Neural progenitor cell (in vitro differentiated cells): Measurements from ENCODE around the gene CDCA8. TPM values are rescaled to one million over a fixed set of nuclear protein-coding genes. Genes with fewer than 3 reads are reported as not detected.

ENCODE experiments used
- DNase-seq: peaks from one replicate; pipeline ENCODE4 v3.0.0-alpha.2; 2016; ENCODE audit warnings: low spot score
- H2AFZ ChIP-seq: fragments of 200-600 bp; sonication (generic); replicated peaks from 2 replicates; pipeline ENCODE4 v1.6.1; 2016; ENCODE audit warnings: antibody characterized with exemption
- H3F3A ChIP-seq: fragments of 200-600 bp; sonication (generic); 2 replicates; pipeline ENCODE4 v1.6.1; 2016; ENCODE audit warnings: antibody characterized with exemption, low read depth
- H3K27ac ChIP-seq: fragments of 200-600 bp; sonication (generic); 2 replicates; pipeline ENCODE4 v1.5.1; 2016; ENCODE audit warnings: mild to moderate bottlenecking
- H3K27me3 ChIP-seq: fragments of 200-600 bp; sonication (generic); 2 replicates; pipeline ENCODE4 v1.6.1; 2016; ENCODE audit warnings: mild to moderate bottlenecking, moderate library complexity
- H3K36me3 ChIP-seq: fragments of 200-600 bp; sonication (generic); 2 replicates; pipeline ENCODE4 v1.5.1; 2016
- H3K4me1 ChIP-seq: fragments of 200-600 bp; sonication (generic); 2 replicates; pipeline ENCODE4 v1.6.1; 2016; ENCODE audit warnings: mixed run types
- H3K4me2 ChIP-seq: fragments of 200-600 bp; sonication (generic); 2 replicates; pipeline ENCODE4 v1.6.1; 2016
- H3K4me3 ChIP-seq: fragments of 200-600 bp; sonication (generic); 2 replicates; pipeline ENCODE4 v1.5.1; 2016
- H3K79me2 ChIP-seq: fragments of 200-600 bp; sonication (generic); 2 replicates; pipeline ENCODE4 v1.6.1; 2016; ENCODE audit warnings: low read depth
- H3K9ac ChIP-seq: fragments of 200-600 bp; sonication (generic); 2 replicates; pipeline ENCODE4 v1.6.1; 2016
- H3K9me3 ChIP-seq: fragments of 200-600 bp; sonication (generic); 2 replicates; pipeline ENCODE4 v1.5.1; 2016; ENCODE audit warnings: low read depth
- H4K20me1 ChIP-seq: fragments of 200-600 bp; sonication (generic); 2 replicates; pipeline ENCODE4 v1.6.1; 2016; ENCODE audit warnings: low read depth
- H3K27ac Mint-ChIP-seq: 3 replicates; pipeline ENCODE4 v1.8.0; 2021; ENCODE audit warnings: mixed read lengths
- H3K27me3 Mint-ChIP-seq: 2 replicates; pipeline ENCODE4 v1.8.0; 2022; ENCODE audit warnings: low read depth, mild to moderate bottlenecking, inconsistent platforms, moderate library complexity, mixed read lengths; ENCODE audit not compliant: insufficient read depth
- H3K36me3 Mint-ChIP-seq: 3 replicates; pipeline ENCODE4 v1.8.0; 2021; ENCODE audit warnings: mixed read lengths
- H3K4me1 Mint-ChIP-seq: 3 replicates; pipeline ENCODE4 v1.8.0; 2021; ENCODE audit warnings: mixed read lengths
- H3K4me3 Mint-ChIP-seq: 3 replicates; pipeline ENCODE4 v1.8.0; 2021; ENCODE audit warnings: mild to moderate bottlenecking, moderate library complexity, mixed read lengths
- H3K9me3 Mint-ChIP-seq: 3 replicates; pipeline ENCODE4 v1.8.0; 2020; ENCODE audit warnings: mixed read lengths
- EZH2 ChIP-seq: fragments of 200-600 bp; sonication (generic); IDR thresholded peaks from 2 replicates; pipeline ENCODE4 v1.6.1; 2017; ENCODE audit warnings: antibody characterized with exemption, mild to moderate bottlenecking, moderate library complexity
- EZH2phosphoT487 ChIP-seq: fragments of 200-600 bp; sonication (generic); IDR thresholded peaks from 2 replicates; pipeline ENCODE4 v1.6.1; 2017; ENCODE audit warnings: antibody characterized with exemption
- total RNA-seq: library from RNA; depleted of rRNA; stranded (reverse); fragments of >200 nt; gene quantifications from 2 replicates; pipeline ENCODE4 v1.2.3, GENCODE V29; 2015; ENCODE audit warnings: low replicate concordance
- TF ChIP-seq, protein P1 (sequence below): fragments of 200-600 bp; sonication (generic); IDR thresholded peaks from 2 replicates; pipeline ENCODE4 v1.5.1; 2017; ENCODE audit warnings: antibody characterized with exemption, mild to moderate bottlenecking

CDCA8 gene
- total RNA-seq, 1 donor from 2014 or later, result 49.3 TPM

GRCh38 chr1:37741130-37741529 lies 48.8 kb downstream of the CDCA8 start:
- Mint-ChIP-seq H3K4me3 (no peak overlapping the region), H3K27me3 (peaks cover 25% of the 10 kb centered on the region), H3K9me3 (no peaks in the 10 kb centered on the region), H3K4me1 (no peaks in the 10 kb centered on the region), H3K27ac (no peak overlapping the region), H3K36me3 (no peaks in the 10 kb centered on the region)
- H4K20me1 ChIP-seq, result no peaks in the 10 kb centered on the region
- no peak overlapping the region for H3K4me3 ChIP-seq
- H3F3A ChIP-seq, result no peaks in the 10 kb centered on the region
- no peak overlapping the region for H3K9ac ChIP-seq
- no peak overlapping the region for H3K4me2 ChIP-seq
- H3K79me2 ChIP-seq, result no peaks in the 10 kb centered on the region
- peaks cover 7% of the 10 kb centered on the region for H3K4me1 ChIP-seq
- no peaks in the 10 kb centered on the region for H3K36me3 ChIP-seq
- TF ChIP-seq EZH2phosphoT487 (no peak), EZH2 (no peak)
- TF ChIP-seq, protein P1, sequence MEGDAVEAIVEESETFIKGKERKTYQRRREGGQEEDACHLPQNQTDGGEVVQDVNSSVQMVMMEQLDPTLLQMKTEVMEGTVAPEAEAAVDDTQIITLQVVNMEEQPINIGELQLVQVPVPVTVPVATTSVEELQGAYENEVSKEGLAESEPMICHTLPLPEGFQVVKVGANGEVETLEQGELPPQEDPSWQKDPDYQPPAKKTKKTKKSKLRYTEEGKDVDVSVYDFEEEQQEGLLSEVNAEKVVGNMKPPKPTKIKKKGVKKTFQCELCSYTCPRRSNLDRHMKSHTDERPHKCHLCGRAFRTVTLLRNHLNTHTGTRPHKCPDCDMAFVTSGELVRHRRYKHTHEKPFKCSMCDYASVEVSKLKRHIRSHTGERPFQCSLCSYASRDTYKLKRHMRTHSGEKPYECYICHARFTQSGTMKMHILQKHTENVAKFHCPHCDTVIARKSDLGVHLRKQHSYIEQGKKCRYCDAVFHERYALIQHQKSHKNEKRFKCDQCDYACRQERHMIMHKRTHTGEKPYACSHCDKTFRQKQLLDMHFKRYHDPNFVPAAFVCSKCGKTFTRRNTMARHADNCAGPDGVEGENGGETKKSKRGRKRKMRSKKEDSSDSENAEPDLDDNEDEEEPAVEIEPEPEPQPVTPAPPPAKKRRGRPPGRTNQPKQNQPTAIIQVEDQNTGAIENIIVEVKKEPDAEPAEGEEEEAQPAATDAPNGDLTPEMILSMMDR, result no peak
- no peaks in the 10 kb centered on the region for H3K9me3 ChIP-seq
- H3K27me3 ChIP-seq, result peaks cover 77% of the 10 kb centered on the region
- H2AFZ ChIP-seq, result no peak overlapping the region
- H3K27ac ChIP-seq, result no peak overlapping the region
- DNase-seq, result no peak

DNA sequence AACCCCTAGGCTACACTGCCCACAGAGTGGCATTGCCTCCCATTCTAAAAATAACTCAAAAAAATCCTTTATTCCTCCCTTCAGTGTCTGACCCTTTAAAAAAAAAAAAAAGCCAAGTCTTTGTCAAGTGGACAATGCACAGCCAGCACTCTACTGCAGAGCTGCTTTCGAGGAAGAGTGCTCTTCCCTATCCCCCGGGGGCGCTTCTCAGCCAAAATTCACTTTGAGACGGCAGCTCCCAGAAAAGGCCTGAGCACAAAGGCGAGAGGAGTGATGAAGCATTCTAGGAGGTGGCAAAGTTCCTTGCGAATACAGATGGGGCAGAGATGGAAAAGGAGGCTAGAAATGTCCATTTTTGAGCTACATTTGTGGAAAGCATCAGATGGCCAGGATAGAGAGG lies 49.3 kb downstream of the CDCA8 start:
- H3K4me1 ChIP-seq, result peaks cover 7% of the 10 kb centered on the region
- no peaks in the 10 kb centered on the region for H4K20me1 ChIP-seq
- peak; percentile 50 for DNase-seq
- H3F3A ChIP-seq, result no peaks in the 10 kb centered on the region
- H3K4me3 ChIP-seq, result no peak overlapping the region
- H3K27ac Mint-ChIP-seq, result no peak overlapping the region
- H3K27ac ChIP-seq, result no peak overlapping the region
- no peak overlapping the region for H3K9ac ChIP-seq
- TF ChIP-seq, protein P1, result no peak
- TF ChIP-seq EZH2phosphoT487 (no peak), EZH2 (no peak)
- no peaks in the 10 kb centered on the region for H3K9me3 ChIP-seq
- H3K4me3 Mint-ChIP-seq, result no peak overlapping the region
- peaks cover 77% of the 10 kb centered on the region for H3K27me3 ChIP-seq
- peaks cover 1% of the 10 kb centered on the region for H3K9me3 Mint-ChIP-seq
- H3K36me3 ChIP-seq, result no peaks in the 10 kb centered on the region
- no peaks in the 10 kb centered on the region for H3K79me2 ChIP-seq
- no peaks in the 10 kb centered on the region for H3K36me3 Mint-ChIP-seq
- H3K4me2 ChIP-seq, result peak overlapping the region; percentile 26
- H2AFZ ChIP-seq, result peak overlapping the region; percentile 71
- H3K27me3 Mint-ChIP-seq, result peaks cover 25% of the 10 kb centered on the region
- no peaks in the 10 kb centered on the region for H3K4me1 Mint-ChIP-seq

- H4K20me1 ChIP-seq, result no peaks in the 10 kb centered on the region
- H3K4me2 ChIP-seq, result no peak overlapping the region
- H3K9me3 ChIP-seq, result no peaks in the 10 kb centered on the region
- H3K9ac ChIP-seq, result no peak overlapping the region
- TF ChIP-seq, protein P1, result no peak
- TF ChIP-seq EZH2 (no peak), EZH2phosphoT487 (no peak)
- Mint-ChIP-seq H3K4me3 (no peak overlapping the region), H3K27me3 (peaks cover 38% of the 10 kb centered on the region), H3K9me3 (peaks cover 3% of the 10 kb centered on the region), H3K27ac (no peak overlapping the region), H3K4me1 (peaks cover under 1% of the 10 kb centered on the region), H3K36me3 (peaks cover under 1% of the 10 kb centered on the region)
- H3K4me3 ChIP-seq, result no peak overlapping the region
- peaks cover 96% of the 10 kb centered on the region for H3K27me3 ChIP-seq
- H3K36me3 ChIP-seq, result no peaks in the 10 kb centered on the region
- no peak overlapping the region for H2AFZ ChIP-seq
- no peaks in the 10 kb centered on the region for H3F3A ChIP-seq
- no peak overlapping the region for H3K27ac ChIP-seq
- DNase-seq, result no peak
- no peaks in the 10 kb centered on the region for H3K79me2 ChIP-seq
- peaks cover 3% of the 10 kb centered on the region for H3K4me1 ChIP-seq
Measured at GRCh38 chr1:37746806-37747205, 54.5 kb downstream of the CDCA8 start.
